Measurements from ENCODE around the gene ZNF319. TPM values are rescaled to one million over a fixed set of nuclear protein-coding genes. Genes with fewer than 3 reads are reported as not detected.

Gene ZNF319
- total RNA-seq, 4 donors from 2014 or later = 4.1 to 12.2 (median 5.1) TPM

DNA sequence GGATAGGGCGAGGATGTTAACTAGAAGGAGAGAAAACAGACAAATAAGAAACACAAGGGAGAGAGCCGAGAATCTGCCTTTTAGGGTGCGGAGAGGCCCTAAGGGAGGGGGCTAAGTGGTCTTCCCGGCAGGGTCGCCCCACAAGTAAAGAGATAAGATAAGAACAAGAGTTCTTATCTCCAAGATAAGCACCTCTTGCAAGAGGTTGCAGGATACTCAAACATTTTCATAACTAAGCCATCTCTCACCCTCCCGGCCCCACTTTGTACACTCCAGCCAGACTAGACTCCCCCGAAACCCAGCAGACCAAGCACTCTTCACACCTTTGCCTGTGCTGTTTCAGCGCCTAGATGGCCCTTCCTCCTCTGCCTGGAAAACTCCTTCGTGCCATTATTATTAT is 14.3 kb downstream of the ZNF319 start:
- TF ChIP-seq, protein P1, sequence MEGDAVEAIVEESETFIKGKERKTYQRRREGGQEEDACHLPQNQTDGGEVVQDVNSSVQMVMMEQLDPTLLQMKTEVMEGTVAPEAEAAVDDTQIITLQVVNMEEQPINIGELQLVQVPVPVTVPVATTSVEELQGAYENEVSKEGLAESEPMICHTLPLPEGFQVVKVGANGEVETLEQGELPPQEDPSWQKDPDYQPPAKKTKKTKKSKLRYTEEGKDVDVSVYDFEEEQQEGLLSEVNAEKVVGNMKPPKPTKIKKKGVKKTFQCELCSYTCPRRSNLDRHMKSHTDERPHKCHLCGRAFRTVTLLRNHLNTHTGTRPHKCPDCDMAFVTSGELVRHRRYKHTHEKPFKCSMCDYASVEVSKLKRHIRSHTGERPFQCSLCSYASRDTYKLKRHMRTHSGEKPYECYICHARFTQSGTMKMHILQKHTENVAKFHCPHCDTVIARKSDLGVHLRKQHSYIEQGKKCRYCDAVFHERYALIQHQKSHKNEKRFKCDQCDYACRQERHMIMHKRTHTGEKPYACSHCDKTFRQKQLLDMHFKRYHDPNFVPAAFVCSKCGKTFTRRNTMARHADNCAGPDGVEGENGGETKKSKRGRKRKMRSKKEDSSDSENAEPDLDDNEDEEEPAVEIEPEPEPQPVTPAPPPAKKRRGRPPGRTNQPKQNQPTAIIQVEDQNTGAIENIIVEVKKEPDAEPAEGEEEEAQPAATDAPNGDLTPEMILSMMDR (IDR thresholded peaks at IDR 0.05; ENCODE audit: low read depth) = no peak

DNA sequence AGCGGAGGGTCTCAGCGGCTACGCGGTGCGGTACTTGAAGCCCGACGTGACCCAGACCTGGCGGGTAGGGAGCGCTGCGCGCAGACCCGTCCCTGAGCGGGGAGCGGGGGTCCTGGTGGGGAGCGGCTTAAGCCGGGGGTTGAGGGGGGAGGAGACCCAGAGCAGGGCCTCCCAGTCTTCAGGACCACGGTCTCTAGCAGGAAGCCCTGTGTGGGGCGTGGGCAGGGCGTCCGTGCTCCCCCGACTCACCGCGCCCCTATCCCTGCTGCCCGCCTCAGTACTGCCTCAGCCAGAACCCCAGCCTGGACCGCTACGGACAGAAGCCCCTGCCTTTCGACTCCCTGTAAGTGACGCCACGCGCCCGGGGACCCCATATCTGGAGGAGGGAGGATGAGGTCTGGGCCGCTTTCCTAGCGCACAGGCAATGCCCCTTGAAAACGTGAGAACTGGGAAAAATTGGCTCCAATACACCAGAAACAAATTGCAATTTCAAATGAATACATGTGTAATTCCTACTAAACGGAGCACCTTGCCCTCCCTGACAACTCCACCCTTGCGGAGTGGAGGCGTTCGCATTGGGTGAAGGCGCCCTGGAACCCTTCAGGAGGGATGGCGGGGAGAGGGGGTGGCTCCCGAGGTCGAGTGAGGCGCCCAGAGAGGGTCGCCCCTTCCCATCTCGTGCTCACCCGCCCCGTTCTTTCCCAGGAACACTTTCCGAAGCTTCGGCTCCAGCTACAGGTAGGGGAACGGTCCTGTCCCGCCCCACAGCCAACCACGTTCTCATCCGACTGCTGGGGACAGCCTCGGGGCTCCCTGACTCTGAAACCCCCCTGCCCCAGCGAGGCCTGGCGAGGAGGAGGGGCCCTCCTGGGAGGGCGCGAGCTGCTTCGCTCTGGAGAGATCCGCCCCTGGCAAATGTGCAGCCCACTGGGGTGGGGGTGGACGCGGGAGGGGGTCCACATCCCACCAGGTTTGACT is 15.0 kb downstream of the ZNF319 start:
- TF ChIP-seq, protein P1 (IDR thresholded peaks at IDR 0.05; ENCODE audit: low read depth) = no peak

DNA sequence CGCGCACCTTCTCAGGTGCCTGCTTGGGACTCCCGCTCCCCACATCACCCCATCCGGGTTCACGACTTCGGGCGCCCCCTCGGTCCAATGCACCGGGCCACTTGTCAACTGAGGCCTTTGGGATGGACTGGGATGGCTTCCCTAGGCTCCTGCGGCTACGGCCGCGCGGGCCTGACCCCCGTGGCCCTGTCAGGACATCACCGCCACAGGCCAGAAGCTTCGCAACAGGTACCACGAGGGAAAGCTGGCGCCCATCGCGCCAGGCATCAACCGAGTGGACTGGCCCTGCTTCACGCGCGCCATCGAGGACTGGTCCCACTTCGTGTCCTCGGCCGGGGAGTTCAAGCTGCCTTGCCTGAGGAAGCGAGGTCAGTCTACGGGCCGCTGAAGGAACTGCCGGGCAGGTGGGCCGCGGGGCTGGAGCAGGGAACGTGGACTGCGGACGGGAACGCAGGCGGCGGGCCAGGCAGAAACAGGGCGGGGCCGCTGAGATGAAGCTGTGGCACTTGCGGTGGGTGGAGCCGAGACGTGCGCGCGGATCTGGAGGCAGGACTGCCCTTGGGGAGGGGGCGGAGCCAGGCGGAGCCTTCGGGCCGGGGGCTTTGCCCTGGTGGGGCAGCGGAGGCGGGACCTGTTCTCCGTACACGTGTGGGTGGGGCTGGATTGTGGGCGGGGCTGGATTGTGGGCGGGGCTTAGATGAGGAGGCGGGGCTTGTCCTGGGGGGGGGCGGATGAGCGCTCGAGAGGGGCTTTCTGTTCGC is 15.8 kb downstream of the ZNF319 start:
- TF ChIP-seq, protein P1 (IDR thresholded peaks at IDR 0.05; ENCODE audit: low read depth) = no peak

DNA sequence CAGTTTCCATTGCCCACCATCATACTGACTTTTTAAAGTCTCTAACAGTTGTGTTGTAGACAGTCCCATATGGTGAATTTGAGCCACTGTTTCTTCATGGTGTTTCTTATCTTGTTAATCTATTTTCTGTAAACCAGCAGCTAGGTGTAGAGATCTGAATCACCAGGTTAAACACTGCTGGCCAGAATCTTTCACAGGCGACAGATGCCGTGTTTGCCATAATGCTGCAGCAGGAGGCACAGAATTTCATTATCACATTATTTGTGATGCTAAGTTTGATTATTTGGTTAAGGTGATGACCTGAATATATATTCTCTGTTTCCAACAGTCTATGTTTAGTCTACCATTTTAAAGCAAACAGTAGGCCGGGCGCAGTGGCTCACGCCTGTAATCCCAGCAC is 18.1 kb downstream of the ZNF319 start:
- TF ChIP-seq, protein P1 (IDR thresholded peaks at IDR 0.05; ENCODE audit: low read depth) = no peak

DNA sequence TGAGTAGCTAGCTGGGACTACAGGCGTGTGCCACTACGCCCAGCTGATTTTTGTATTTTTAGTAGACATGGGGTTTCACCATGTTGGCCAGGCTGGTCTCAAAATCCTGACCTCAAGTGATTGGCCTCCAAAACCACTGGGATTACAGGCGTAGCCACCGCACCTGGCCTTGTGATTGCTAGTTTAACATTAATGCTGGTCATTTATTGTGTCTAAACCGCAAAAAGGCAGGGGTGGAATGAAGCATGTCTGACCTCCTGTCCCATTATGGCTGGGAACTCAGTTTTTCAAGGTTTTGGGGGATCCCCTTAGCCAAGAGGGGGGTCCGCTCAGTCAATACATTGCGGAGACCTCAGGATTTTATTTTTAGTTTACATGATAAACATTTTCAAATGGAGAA is 18.8 kb downstream of the ZNF319 start:
- TF ChIP-seq, protein P1 (IDR thresholded peaks at IDR 0.05; ENCODE audit: low read depth) = no peak

DNA sequence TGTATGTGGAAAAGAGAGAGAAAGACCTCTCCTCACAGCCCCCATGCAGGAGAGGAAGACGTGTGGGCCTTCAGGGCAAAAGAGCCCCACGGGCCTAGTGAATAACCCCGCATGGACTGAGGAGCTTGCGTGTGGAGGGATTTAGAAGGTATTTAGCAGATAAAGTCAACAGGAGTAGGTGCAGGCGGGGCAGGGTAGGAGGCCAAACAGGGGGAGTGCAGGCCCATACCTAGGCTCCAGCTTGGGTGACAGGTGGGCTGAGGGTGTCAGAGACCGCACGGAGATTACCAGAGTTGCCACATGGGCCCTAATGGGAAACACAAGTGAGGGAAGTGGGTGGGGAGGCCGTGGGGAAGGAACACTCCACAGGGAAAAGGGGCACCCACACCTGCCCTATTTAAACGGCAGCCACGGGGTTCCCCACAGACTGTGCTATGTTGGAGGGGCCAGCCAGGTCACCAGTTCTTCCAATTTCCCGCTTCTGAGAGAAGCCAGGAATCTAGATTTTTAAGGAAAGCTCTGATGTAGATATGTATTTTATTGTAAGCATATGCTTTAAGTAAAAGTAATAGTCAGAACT is 21.4 kb downstream of the ZNF319 start:
- TF ChIP-seq, protein P1 (IDR thresholded peaks at IDR 0.05; ENCODE audit: low read depth) = no peak

Measured in subcutaneous adipose tissue (tissue), 4 donors.